ENCODE results near the gene ZMYND11. TPM values are rescaled to one million over a fixed set of nuclear protein-coding genes. Genes with fewer than 3 reads are reported as not detected.

ZMYND11 gene
- total and polyA plus RNA-seq, 2 of the 8 experiments (the other 6 are each of a cell fraction or from before 2014, with no cell fraction given): 7.5 to 26.6 TPM

DNA sequence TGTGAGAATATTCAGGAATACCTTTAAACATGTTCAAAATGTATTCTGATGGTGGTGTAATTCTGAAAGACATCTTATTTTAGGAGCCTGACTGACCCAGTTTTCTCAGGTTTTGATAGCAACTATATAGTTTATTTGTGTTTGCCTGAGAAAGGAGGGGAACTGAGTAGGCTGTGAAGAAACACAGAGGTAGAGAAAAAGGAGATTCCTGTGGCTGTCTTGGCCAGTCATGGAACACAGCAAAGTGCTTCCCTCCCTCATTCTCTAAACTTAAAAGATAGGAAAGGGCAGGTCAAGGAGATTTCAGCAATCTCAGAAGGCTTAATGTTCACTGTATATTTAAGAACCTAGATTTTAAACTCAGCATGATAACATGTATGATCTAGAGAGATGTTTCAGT is 43.5 kb downstream of the ZMYND11 start:
- H3K79me2 ChIP-seq (ENCODE audit: control insufficient read depth in 1 of 2, insufficient read depth in 2 of 2, low read length in 2 of 2): peaks cover 0 to 7% of the 10 kb centered on the region in 2 experiments; a peak in 2 of 4 replicates

More for the DNA sequence above, 43.5 kb downstream of the ZMYND11 start:
- H3K4me2 ChIP-seq (ENCODE audit: insufficient read depth in 1 of 2, low read depth in 2 of 2, low read length in 2 of 2): no peak overlapping the region
- H4K20me1 ChIP-seq (replicated peaks in 1 of 2; ENCODE audit: control insufficient read depth in 1 of 2, insufficient read depth in 2 of 2, low read length in 2 of 2): peaks cover 0 to 3% of the 10 kb centered on the region in 2 experiments
- H2BK20ac ChIP-seq (ENCODE audit: low read length): no peak overlapping the region
- no peaks in the 10 kb centered on the region for H3K4me1 ChIP-seq (replicated peaks in 1 of 4; ENCODE audit: control insufficient read depth in 3 of 4, insufficient read depth in 4 of 4, low read length in 3 of 4)
- peaks cover 0 to 4% (median 0%) of the 10 kb centered on the region in 4 experiments; a peak in 2 of 8 replicates for H3K36me3 ChIP-seq (ENCODE audit: control insufficient read depth in 2 of 4, insufficient read depth in 4 of 4, low read length in 3 of 4)
- H3K9me3 ChIP-seq (ENCODE audit: insufficient read depth in 2 of 2, low read depth in 1 of 2, low read length in 1 of 2): no peaks in the 10 kb centered on the region
- no peak overlapping the region for H2AFZ ChIP-seq (ENCODE audit: low read length)
- H4K5ac ChIP-seq (ENCODE audit: insufficient read length, low read depth, low read length): no peak overlapping the region
- no peak overlapping the region for H2BK15ac ChIP-seq (ENCODE audit: low read length)
- no peak overlapping the region for H3K14ac ChIP-seq (ENCODE audit: insufficient read length)
- no peak overlapping the region for H4K8ac ChIP-seq (ENCODE audit: extremely low read depth, insufficient read depth, low read length)
- ChIA-PET CTCF (ENCODE audit: partially characterized antibody) (no interaction called here), POLR2A (ENCODE audit: partially characterized antibody) (no interaction called here)
- no peak overlapping the region for H3K56ac ChIP-seq (replicated peaks; ENCODE audit: insufficient read length, low read depth, low read length)
- H3K4me3 ChIP-seq (ENCODE audit: extremely low read depth in 1 of 4, insufficient read depth in 2 of 4, low read depth in 3 of 4, low read length in 4 of 4): no peak overlapping the region
- no peak overlapping the region for H2BK12ac ChIP-seq (ENCODE audit: low read depth, low read length)
- H3K4ac ChIP-seq (replicated peaks; ENCODE audit: insufficient read length, low read depth, low read length): no peak overlapping the region
- no peaks in the 10 kb centered on the region for H3K79me1 ChIP-seq (ENCODE audit: low read depth, low read length)
- H3K9ac ChIP-seq (replicated peaks in 1 of 4; ENCODE audit: extremely low read depth in 1 of 4, low read depth in 3 of 4, low read length in 3 of 4): peak overlapping the region in 1 of 4 experiments; percentile 49; a peak in 1 of 7 replicates
- no peak for TF ChIP-seq TBP (IDR thresholded peaks at IDR 0.05; ENCODE audit: low read depth, low read length)
- no peak for TF ChIP-seq SP4 (IDR thresholded peaks at IDR 0.05; ENCODE audit: low read length)
- H2BK120ac ChIP-seq (replicated peaks; ENCODE audit: low read depth, low read length): no peak overlapping the region
- no peak overlapping the region for H3K23ac ChIP-seq (ENCODE audit: insufficient read length)
- no peak overlapping the region for H4K91ac ChIP-seq (replicated peaks; ENCODE audit: insufficient read length, low read length)
- no peaks in the 10 kb centered on the region for H3K27me3 ChIP-seq (replicated peaks in 1 of 4; ENCODE audit: control insufficient read depth in 3 of 4, extremely low read depth in 1 of 4, insufficient read depth in 3 of 4, low read length in 3 of 4)
- FAIRE-seq (no peak), DNase-seq (ENCODE audit: low read depth in 1 of 2, low spot score in 2 of 2) (no peak)
- H2AK5ac ChIP-seq (ENCODE audit: low read depth, low read length): no peak overlapping the region
- H3K18ac ChIP-seq (ENCODE audit: extremely low read depth, low read length): no peak overlapping the region
- H3K23me2 ChIP-seq (ENCODE audit: low read depth, low read length): no peaks in the 10 kb centered on the region
- H3K27ac ChIP-seq (ENCODE audit: low read depth, low read length): no peak overlapping the region
- no peak overlapping the region for H2BK5ac ChIP-seq (ENCODE audit: low read depth, low read length)
